ENCODE results near the gene ATF7IP.
"Not testable (repeated sequence)": the region's sequence is repeated elsewhere in the genome, so short reads cannot be mapped to it uniquely, and the experiment has no call there.

DNA sequence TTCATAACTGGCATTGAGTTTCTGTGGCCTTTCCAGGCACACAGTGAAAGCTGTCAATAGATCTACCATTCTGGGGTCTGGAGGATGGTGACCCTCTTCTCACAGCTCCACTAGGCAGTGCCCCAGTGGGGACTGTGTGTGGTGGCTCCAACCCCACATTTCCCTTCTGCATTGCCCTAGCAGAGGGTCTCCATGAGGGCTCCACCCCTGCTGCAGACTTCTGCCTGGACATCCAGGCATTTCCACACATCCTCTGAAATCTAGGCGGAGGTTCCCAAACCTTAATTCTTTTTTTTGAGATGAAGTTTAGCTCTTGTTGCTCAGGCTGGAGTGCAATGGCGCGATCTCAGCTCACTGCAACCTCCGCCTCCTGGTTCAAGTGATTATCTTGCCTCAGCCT, 14.0 kb upstream of the ATF7IP start:
- TF ChIP-seq, protein P1, sequence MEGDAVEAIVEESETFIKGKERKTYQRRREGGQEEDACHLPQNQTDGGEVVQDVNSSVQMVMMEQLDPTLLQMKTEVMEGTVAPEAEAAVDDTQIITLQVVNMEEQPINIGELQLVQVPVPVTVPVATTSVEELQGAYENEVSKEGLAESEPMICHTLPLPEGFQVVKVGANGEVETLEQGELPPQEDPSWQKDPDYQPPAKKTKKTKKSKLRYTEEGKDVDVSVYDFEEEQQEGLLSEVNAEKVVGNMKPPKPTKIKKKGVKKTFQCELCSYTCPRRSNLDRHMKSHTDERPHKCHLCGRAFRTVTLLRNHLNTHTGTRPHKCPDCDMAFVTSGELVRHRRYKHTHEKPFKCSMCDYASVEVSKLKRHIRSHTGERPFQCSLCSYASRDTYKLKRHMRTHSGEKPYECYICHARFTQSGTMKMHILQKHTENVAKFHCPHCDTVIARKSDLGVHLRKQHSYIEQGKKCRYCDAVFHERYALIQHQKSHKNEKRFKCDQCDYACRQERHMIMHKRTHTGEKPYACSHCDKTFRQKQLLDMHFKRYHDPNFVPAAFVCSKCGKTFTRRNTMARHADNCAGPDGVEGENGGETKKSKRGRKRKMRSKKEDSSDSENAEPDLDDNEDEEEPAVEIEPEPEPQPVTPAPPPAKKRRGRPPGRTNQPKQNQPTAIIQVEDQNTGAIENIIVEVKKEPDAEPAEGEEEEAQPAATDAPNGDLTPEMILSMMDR (conservative IDR thresholded peaks at IDR 0.05; ENCODE audit: low read depth, low read length), result not testable (repeated sequence)
- not testable (repeated sequence) for TF ChIP-seq EZH2 (IDR thresholded peaks at IDR 0.05; ENCODE audit: borderline replicate concordance, low read depth, low read length, poor library complexity, severe bottlenecking)

All from A673 (cell line).